Breast epithelium (tissue), 4 donors: ENCODE results near the gene COL17A1. TPM values are rescaled to one million over a fixed set of nuclear protein-coding genes. Genes with fewer than 3 reads are reported as not detected.
A peak's percentile ranks its signal among the peaks of the same experiment; 100 is the strongest.

Experiments
- DNase-seq, 2 donors: peaks; one replicate each; pipeline ENCODE4 v3.0.0-alpha.2; 2019; ENCODE audit warnings: low spot score in 2 of 2
- H3K27ac ChIP-seq, 2 donors: fragments of 200-600 bp; sonication (generic) in 1 of 2; one replicate each; pipeline ENCODE4 v1.5.1; 2016 to 2019; ENCODE audit warnings: mild to moderate bottlenecking in 1 of 2
- H3K27me3 ChIP-seq, 2 donors: fragments of 200-600 bp; sonication (generic) in 1 of 2; one replicate each; pipeline versions ENCODE4 v1.5.1 to v1.6.0; 2017 to 2019; ENCODE audit warnings: control low read depth in 1 of 2, mild to moderate bottlenecking in 1 of 2
- H3K36me3 ChIP-seq: fragments of 200-600 bp; one replicate; pipeline ENCODE4 v1.5.1; 2019
- H3K4me1 ChIP-seq, 2 donors: fragments of 200-600 bp; sonication (generic); one replicate each; pipeline ENCODE4 v1.5.1; 2016 to 2019; ENCODE audit warnings: control low read depth in 1 of 2
- H3K4me3 ChIP-seq, 3 donors: fragments of 200-600 bp; sonication (generic); 1 replicate in 2 of 3; 2 replicates in 1 of 3; pipeline ENCODE4 v1.5.1; 2016 to 2019; ENCODE audit warnings: mild to moderate bottlenecking in 3 of 3, moderate library complexity in 2 of 3
- H3K9me3 ChIP-seq, 2 donors: fragments of 200-600 bp; sonication (generic) in 1 of 2; one replicate each; pipeline ENCODE4 v1.5.1; 2016 to 2019; ENCODE audit warnings: control low read depth in 1 of 2
- POLR2A ChIP-seq: fragments of 450-650 bp; IDR thresholded peaks from one replicate; pipeline ENCODE4 v1.6.1; 2016; ENCODE audit warnings: antibody characterized with exemption, mild to moderate bottlenecking, moderate library complexity
- POLR2AphosphoS5 ChIP-seq, 3 donors: sonication (generic); formaldehyde crosslinking; IDR thresholded peaks; one replicate each; pipeline ENCODE4 v1.6.1; 2017; ENCODE audit warnings: antibody characterized with exemption in 3 of 3
- intact Hi-C: fragments of 100-400 bp; cut with DNase I; formaldehyde crosslinking; loops from one replicate; pipeline ENCODE4 v1.15.1; 2023; ENCODE audit warnings: low total_unique reads
- total RNA-seq, 3 donors: library from RNA; depleted of rRNA; stranded (reverse); fragments of >200 nt; gene quantifications; one replicate each; pipeline ENCODE4 v1.1.0, GENCODE V29; 2016
- TF ChIP-seq, protein P1 (sequence below), 3 donors: fragments of 450-650 bp; IDR thresholded peaks; one replicate each; pipeline ENCODE4 v1.5.1; 2016 to 2017; ENCODE audit warnings: antibody characterized with exemption in 3 of 3, mild to moderate bottlenecking in 3 of 3, moderate library complexity in 3 of 3

COL17A1 gene
- total RNA-seq, 3 donors from 2014 or later, result 0.16 to 56.1 (median 34.1) TPM

DNA sequence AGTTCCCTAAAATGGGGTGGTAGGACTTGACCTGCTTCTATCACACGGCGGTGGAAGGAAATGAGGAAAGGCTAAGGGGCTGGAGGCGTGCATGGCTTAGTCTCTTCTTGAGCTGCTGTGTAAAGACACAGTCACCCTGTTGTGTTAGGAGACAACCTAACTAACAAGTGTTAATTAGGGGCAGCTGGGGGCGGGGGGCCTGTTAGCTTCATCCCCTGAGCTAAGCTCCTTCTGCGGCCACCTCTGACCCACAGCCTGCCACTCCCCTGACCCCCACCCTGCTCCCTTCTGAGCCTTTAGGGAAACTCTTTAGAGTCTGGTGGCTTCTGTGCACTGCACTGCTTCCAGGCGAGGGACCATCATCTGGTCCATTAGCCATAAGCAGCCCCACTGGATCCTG, 28.0 kb downstream of the COL17A1 start:
- intact Hi-C loops, result no loop called here
- no peak for DNase-seq
- Histone ChIP-seq H3K36me3 (no peaks in the 10 kb centered on the region), H3K27me3 (no peaks in the 10 kb centered on the region), H3K4me3 (no peak overlapping the region), H3K4me1 (no peaks in the 10 kb centered on the region), H3K27ac (no peak overlapping the region), H3K9me3 (no peaks in the 10 kb centered on the region)
- no peak for TF ChIP-seq POLR2AphosphoS5 (IDR thresholded peaks at IDR 0.05)
- TF ChIP-seq, protein P1, sequence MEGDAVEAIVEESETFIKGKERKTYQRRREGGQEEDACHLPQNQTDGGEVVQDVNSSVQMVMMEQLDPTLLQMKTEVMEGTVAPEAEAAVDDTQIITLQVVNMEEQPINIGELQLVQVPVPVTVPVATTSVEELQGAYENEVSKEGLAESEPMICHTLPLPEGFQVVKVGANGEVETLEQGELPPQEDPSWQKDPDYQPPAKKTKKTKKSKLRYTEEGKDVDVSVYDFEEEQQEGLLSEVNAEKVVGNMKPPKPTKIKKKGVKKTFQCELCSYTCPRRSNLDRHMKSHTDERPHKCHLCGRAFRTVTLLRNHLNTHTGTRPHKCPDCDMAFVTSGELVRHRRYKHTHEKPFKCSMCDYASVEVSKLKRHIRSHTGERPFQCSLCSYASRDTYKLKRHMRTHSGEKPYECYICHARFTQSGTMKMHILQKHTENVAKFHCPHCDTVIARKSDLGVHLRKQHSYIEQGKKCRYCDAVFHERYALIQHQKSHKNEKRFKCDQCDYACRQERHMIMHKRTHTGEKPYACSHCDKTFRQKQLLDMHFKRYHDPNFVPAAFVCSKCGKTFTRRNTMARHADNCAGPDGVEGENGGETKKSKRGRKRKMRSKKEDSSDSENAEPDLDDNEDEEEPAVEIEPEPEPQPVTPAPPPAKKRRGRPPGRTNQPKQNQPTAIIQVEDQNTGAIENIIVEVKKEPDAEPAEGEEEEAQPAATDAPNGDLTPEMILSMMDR (IDR thresholded peaks at IDR 0.05), result no peak
- no peak for TF ChIP-seq POLR2A

DNA sequence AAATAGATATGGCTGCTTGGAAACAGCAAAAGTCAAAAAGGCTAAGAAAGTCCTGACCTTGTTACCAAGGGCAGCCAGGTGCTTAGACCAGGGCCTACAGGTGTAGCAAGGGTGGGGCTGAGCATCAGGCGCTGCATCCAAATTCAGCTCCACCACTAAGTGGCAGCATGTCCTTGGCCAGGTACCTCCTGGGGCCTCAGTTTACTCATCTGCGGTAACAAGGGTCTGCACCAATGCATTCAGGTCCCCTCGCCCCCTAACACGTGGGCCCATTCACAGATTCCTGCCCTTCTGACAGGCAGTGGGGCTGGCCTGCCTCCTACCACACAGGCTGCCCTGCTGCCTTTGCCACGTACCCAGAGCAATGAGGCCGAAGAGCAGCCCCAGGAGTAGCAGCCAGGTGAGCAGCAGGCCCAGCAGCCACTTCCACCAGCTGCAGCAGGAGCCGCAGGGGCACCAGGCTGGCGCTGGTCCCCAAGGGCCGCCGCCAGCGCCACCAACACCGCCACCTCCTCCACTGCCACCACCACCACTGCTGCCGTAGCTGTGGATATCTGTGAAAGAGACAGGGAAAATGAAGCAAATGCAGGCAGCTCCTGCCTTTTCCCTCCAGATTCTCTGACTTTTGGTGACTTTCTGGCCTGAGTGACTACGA, 28.9 kb downstream of the COL17A1 start:
- no peak for DNase-seq
- Histone ChIP-seq H3K36me3 (no peaks in the 10 kb centered on the region), H3K9me3 (no peaks in the 10 kb centered on the region), H3K4me1 (no peaks in the 10 kb centered on the region), H3K4me3 (no peak overlapping the region), H3K27me3 (no peaks in the 10 kb centered on the region), H3K27ac (no peak overlapping the region)
- intact Hi-C loops, result no loop called here
- no peak for TF ChIP-seq POLR2A
- no peak for TF ChIP-seq POLR2AphosphoS5 (IDR thresholded peaks at IDR 0.05)
- TF ChIP-seq, protein P1 (IDR thresholded peaks at IDR 0.05), result no peak

DNA sequence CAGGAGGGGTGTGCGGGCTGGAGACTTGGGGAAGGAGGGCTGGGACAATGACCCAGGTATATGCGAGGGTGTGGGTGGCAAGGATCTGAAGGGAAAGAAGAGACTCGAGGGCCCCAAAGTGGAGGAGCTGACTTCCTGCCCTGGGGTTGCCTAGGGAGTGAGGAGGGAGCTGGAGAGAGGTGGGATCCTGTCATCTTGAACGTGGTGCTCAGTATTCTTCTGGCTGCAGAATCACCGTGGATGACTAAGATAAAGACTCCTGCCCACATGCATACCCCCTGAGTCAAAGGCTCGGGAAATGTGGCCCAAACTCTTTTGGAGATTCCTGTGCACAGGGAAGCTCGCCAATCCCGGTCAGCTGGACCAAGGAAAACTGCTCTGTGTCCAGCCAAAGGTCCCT, 31.2 kb downstream of the COL17A1 start:
- H3K27me3 ChIP-seq, result no peaks in the 10 kb centered on the region
- intact Hi-C loops, result no loop called here
- no peaks in the 10 kb centered on the region for H3K36me3 ChIP-seq
- H3K4me1 ChIP-seq, result no peaks in the 10 kb centered on the region
- no peak for DNase-seq
- TF ChIP-seq, protein P1 (IDR thresholded peaks at IDR 0.05), result no peak
- no peak for TF ChIP-seq POLR2A
- no peak for TF ChIP-seq POLR2AphosphoS5 (IDR thresholded peaks at IDR 0.05)
- no peak overlapping the region for H3K27ac ChIP-seq
- H3K9me3 ChIP-seq, result no peaks in the 10 kb centered on the region
- no peak overlapping the region for H3K4me3 ChIP-seq

DNA sequence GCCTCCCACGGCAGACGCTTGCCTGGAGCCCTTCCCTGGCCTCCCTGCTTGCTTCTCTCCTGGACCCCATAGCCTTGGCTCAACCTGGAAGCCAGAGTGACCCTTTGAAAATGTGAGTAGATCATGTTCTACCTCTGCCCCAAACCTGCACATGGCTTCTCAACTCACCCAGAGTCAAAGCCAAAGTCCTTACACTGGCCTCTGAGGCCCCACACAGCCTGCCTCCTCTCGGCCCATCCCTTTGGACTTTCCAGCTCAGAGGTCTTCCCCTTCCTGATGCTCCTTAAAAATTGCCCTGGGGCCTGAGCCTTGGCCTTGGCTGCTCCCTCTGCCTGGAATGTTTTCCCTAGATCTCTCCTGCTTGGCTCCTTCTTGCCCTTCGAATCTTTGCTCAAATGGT, 32.5 kb downstream of the COL17A1 start:
- no peak for TF ChIP-seq POLR2A
- TF ChIP-seq POLR2AphosphoS5 (IDR thresholded peaks at IDR 0.05), result no peak
- TF ChIP-seq, protein P1 (IDR thresholded peaks at IDR 0.05), result no peak
- no peaks in the 10 kb centered on the region for H3K9me3 ChIP-seq
- H3K36me3 ChIP-seq, result no peaks in the 10 kb centered on the region
- H3K27ac ChIP-seq, result peak overlapping the region in 1 of 2 donors; percentile 5
- no peaks in the 10 kb centered on the region for H3K4me1 ChIP-seq
- no peak for DNase-seq
- H3K27me3 ChIP-seq, result no peaks in the 10 kb centered on the region
- H3K4me3 ChIP-seq, result no peak overlapping the region
- intact Hi-C loops, result no loop called here

DNA sequence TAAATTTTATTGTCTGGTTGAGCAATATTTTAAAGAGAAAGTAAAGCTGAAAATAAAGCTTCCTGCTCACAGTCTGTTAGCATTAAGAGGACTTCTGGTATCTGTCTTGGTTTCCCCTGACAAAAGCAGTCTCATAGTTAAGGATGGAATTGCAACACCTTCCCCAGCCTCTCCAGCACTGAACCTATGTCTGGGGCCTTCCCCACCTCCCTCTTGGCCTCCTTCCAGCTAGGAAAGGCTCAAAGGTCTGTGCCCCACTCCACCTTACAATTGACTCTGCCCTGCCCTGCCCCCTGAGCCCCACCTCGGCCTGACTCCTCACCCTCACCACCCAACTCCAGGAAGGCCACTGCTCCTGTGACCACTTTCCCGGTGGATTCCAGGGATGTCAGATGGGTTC, 33.2 kb downstream of the COL17A1 start:
- Histone ChIP-seq H3K4me3 (no peak overlapping the region), H3K9me3 (no peaks in the 10 kb centered on the region), H3K27ac (no peak overlapping the region), H3K36me3 (no peaks in the 10 kb centered on the region), H3K4me1 (no peaks in the 10 kb centered on the region), H3K27me3 (no peaks in the 10 kb centered on the region)
- DNase-seq, result no peak
- TF ChIP-seq POLR2A, result no peak
- TF ChIP-seq, protein P1 (IDR thresholded peaks at IDR 0.05), result no peak
- no peak for TF ChIP-seq POLR2AphosphoS5 (IDR thresholded peaks at IDR 0.05)
- intact Hi-C loops, result no loop called here
